Endothelial cell of umbilical vein (primary cell): ENCODE data around the gene NMD3. TPM values are rescaled to one million over a fixed set of nuclear protein-coding genes. Genes with fewer than 3 reads are reported as not detected.

Experiments used
- BruUV-seq: library from RNA; stranded (reverse); fragments of 400-500 nt; replicated peaks from 2 replicates; lab custom pipeline; 2021; lab: Mats Ljungman, UMichigan
- CTCF ChIA-PET: fragments of 300-600, 350-600 bp; sonication (Branson Sonifier 250); formaldehyde crosslinking; loops from one replicate; lab custom pipeline; 2021; ENCODE audit warnings: antibody characterized with exemption, inconsistent platforms; lab: Charles Lee
- POLR2A ChIA-PET: fragments of 300-600, 350-600 bp; sonication (Branson Sonifier 250); formaldehyde crosslinking; loops from one replicate; lab custom pipeline; 2021; ENCODE audit warnings: antibody characterized with exemption, inconsistent platforms; lab: Charles Lee
- DNase-seq: peaks from one replicate; pipeline ENCODE4 v3.0.0-alpha.2; 2011; ENCODE audit warnings: low read depth, low spot score
- FAIRE-seq: peaks from 2 replicates; lab custom pipeline; 2011; peaks lifted over from hg19 to GRCh38; lab: Jason Lieb, UNC
- H2AFZ ChIP-seq: 2 replicates; pipeline ENCODE4 v1.6.0; 2012; ENCODE audit warnings: low read depth, low read length, control low read depth, inconsistent platforms
- H3K27ac ChIP-seq: 2 replicates; pipeline ENCODE4 v1.5.1; 2011; ENCODE audit warnings: low read depth, mild to moderate bottlenecking, control low read depth, low read length, moderate library complexity; ENCODE audit not compliant: insufficient read depth
- H3K27me3 ChIP-seq, 2 experiments: 2 replicates each; pipeline versions ENCODE4 v1.6.0 to v1.6.1; 2011; ENCODE audit warnings: low read length in 2 of 2, mixed read lengths in 1 of 2; ENCODE audit not compliant: control insufficient read depth in 2 of 2, insufficient read depth in 2 of 2
- H3K36me3 ChIP-seq, 2 experiments: 2 replicates in 1 of 2; 3 replicates in 1 of 2; pipeline ENCODE4 v1.5.1; 2011; ENCODE audit warnings: low read length in 2 of 2, mild to moderate bottlenecking in 1 of 2, moderate library complexity in 1 of 2; ENCODE audit not compliant: control insufficient read depth in 2 of 2, insufficient read depth in 2 of 2; ENCODE audit errors: extremely low read depth in 1 of 2
- H3K4me1 ChIP-seq: 3 replicates; pipeline ENCODE4 v1.5.1; 2011; ENCODE audit warnings: mild to moderate bottlenecking, low read length; ENCODE audit not compliant: control insufficient read depth, insufficient read depth; ENCODE audit errors: extremely low read depth
- H3K4me2 ChIP-seq: 2 replicates; pipeline ENCODE4 v1.6.1; 2011; ENCODE audit warnings: low read length, control low read depth, mixed read lengths; ENCODE audit not compliant: insufficient read depth
- H3K4me3 ChIP-seq, 3 experiments: fragments of 200-600 bp in 1 of 3; sonication (generic), shearing (Covaris generic) in 1 of 3; replicated peaks in 1 of 3; 2 replicates each; pipeline ENCODE4 v1.5.1; 2011 to 2016; ENCODE audit warnings: control low read depth in 3 of 3, low read length in 3 of 3, mild to moderate bottlenecking in 2 of 3, inconsistent platforms in 1 of 3, low read depth in 1 of 3, moderate library complexity in 1 of 3; ENCODE audit not compliant: insufficient read depth in 1 of 3
- H3K79me2 ChIP-seq: 2 replicates; pipeline ENCODE4 v1.6.0; 2012; ENCODE audit warnings: low read length, inconsistent platforms; ENCODE audit not compliant: control insufficient read depth, insufficient read depth
- H3K9ac ChIP-seq: replicated peaks from 2 replicates; pipeline ENCODE3; 2011; ENCODE audit warnings: low read length, control low read depth; ENCODE audit not compliant: insufficient read depth; ENCODE audit errors: extremely low read depth
- H3K9me1 ChIP-seq: replicated peaks from 3 replicates; pipeline ENCODE4 v1.6.0; 2011; ENCODE audit warnings: mild to moderate bottlenecking, low read length; ENCODE audit not compliant: control insufficient read depth, insufficient read depth; ENCODE audit errors: extremely low read depth
- H3K9me3 ChIP-seq: replicated peaks from 2 replicates; pipeline ENCODE4 v1.5.1; 2012; ENCODE audit warnings: low read length, inconsistent platforms; ENCODE audit not compliant: control insufficient read depth, insufficient read depth
- H4K20me1 ChIP-seq: replicated peaks from 2 replicates; pipeline ENCODE3; 2011; ENCODE audit warnings: mild to moderate bottlenecking, low read length; ENCODE audit not compliant: control insufficient read depth, insufficient read depth; ENCODE audit errors: extremely low read depth
- CTCF ChIP-seq, 2 donors: IDR thresholded peaks; 1 replicate in 1 of 2; 2 replicates in 1 of 2; pipeline ENCODE4 v1.5.1; 2011; ENCODE audit warnings: low read length in 2 of 2, mild to moderate bottlenecking in 2 of 2, moderate library complexity in 2 of 2, control low read depth in 1 of 2, inconsistent platforms in 1 of 2, low read depth in 1 of 2; ENCODE audit not compliant: insufficient read depth in 1 of 2; ENCODE audit errors: extremely low read depth in 1 of 2
- EZH2 ChIP-seq: IDR thresholded peaks from 2 replicates; pipeline ENCODE4 v1.6.1; 2012; ENCODE audit warnings: borderline replicate concordance, low read depth, mild to moderate bottlenecking, moderate library complexity, low read length, inconsistent platforms; ENCODE audit not compliant: severe bottlenecking
- FOS ChIP-seq: IDR thresholded peaks from 2 replicates; pipeline ENCODE4 v1.6.1; 2011; ENCODE audit warnings: mild to moderate bottlenecking, low read length, moderate library complexity, borderline replicate concordance; ENCODE audit not compliant: insufficient read depth
- GATA2 ChIP-seq: IDR thresholded peaks from 2 replicates; pipeline ENCODE4 v1.7.0; 2011; ENCODE audit warnings: low read depth, mild to moderate bottlenecking, moderate library complexity, mixed read lengths, low read length; ENCODE audit not compliant: insufficient read length, insufficient read depth
- JUN ChIP-seq: IDR thresholded peaks from 2 replicates; pipeline ENCODE4 v1.6.1; 2011; ENCODE audit warnings: borderline replicate concordance, low read depth; ENCODE audit not compliant: insufficient read length, insufficient read depth
- MAX ChIP-seq: IDR thresholded peaks from 2 replicates; pipeline ENCODE4 v1.6.1; 2011; ENCODE audit not compliant: insufficient read depth, insufficient read length
- MYC ChIP-seq: IDR thresholded peaks from one replicate; pipeline ENCODE4 v1.6.1; 2011; ENCODE audit warnings: mild to moderate bottlenecking, low read depth, low read length
- POLR2A ChIP-seq: IDR thresholded peaks from 2 replicates; pipeline ENCODE4 v1.6.1; 2012; ENCODE audit warnings: low read depth, mild to moderate bottlenecking, control low read depth, low read length
- POLR2AphosphoS5 ChIP-seq: IDR thresholded peaks from 2 replicates; pipeline ENCODE4 v1.6.1; 2012; ENCODE audit warnings: low read depth, mild to moderate bottlenecking, control low read depth, low read length, moderate library complexity; ENCODE audit not compliant: insufficient read depth
- dilution Hi-C: fragments of 300-500 bp; cut with MboI; formaldehyde crosslinking; loops from one replicate; pipeline ENCODE4 v1.15.0; 2019; ENCODE audit warnings: low sequenced_read_pairs; ENCODE audit not compliant: extremely low pct_ligation_motif_present
- intact Hi-C: fragments of 100-400 bp; cut with micrococcal nuclease; formaldehyde crosslinking; loops from one replicate; pipeline ENCODE4 v1.10.0; 2022
- polyA plus RNA-seq, 4 experiments: library from polyadenylated mRNA; depleted of rRNA in 3 of 4; stranded (reverse) in 3 of 4; unstranded in 1 of 4; fragments of >200 nt; gene quantifications; 2 replicates each; pipeline versions ENCODE4 v1.2.1 to v1.2.3, GENCODE V29; 2011 to 2012; ENCODE audit warnings: missing spikeins in 1 of 4
- total RNA-seq: library from RNA; stranded (reverse); gene quantifications from 2 replicates; pipeline ENCODE4 v1.2.3, GENCODE V29; 2021

Gene NMD3
- total and polyA plus RNA-seq, 2 donors (not counting 3 experiments of a cell fraction or from before 2014, with no cell fraction given), result 14.2 to 53.8 TPM

GRCh38 chr3:161222662-161223061, 1.6 kb downstream of the NMD3 start:
- H3K9me3 ChIP-seq, result no peaks in the 10 kb centered on the region
- peak overlapping the region; percentile 30 for H3K27ac ChIP-seq
- ChIA-PET POLR2A (no interaction called here), CTCF (interaction anchor here (1.2 to 2.6 kb wide), 5 partner anchors 16 to 266 kb away, joined by 3 to 11 read pairs (median 6); no protein-coding TSS in a partner anchor)
- peak overlapping the region; percentile 99 for H3K4me2 ChIP-seq
- no peak overlapping the region for H2AFZ ChIP-seq
- H3K4me3 ChIP-seq, result peak overlapping the region; percentile 68 to 96 (median 94)
- no peak for FAIRE-seq
- BruUV-seq, result TSS peak; percentile 32
- peak overlapping the region; percentile 99 for H3K9ac ChIP-seq
- H4K20me1 ChIP-seq, result peaks cover 7% of the 10 kb centered on the region
- peaks cover 0 to 9% of the 10 kb centered on the region in 2 experiments for H3K36me3 ChIP-seq
- dilution Hi-C loops (no loop called here), intact Hi-C loops (loop anchor here (2.0 to 5.0 kb wide), 6 partner anchors 94 to 525 kb away; no protein-coding TSS in a partner anchor)
- DNase-seq, result peak; percentile 33
- TF ChIP-seq POLR2AphosphoS5 (no peak), MAX (no peak), GATA2 (no peak), FOS (no peak), JUN (no peak), MYC (no peak), CTCF (IDR thresholded peaks at IDR 0.05; ENCODE audit: extremely low read depth in 1 of 2, insufficient read depth in 1 of 2, low read depth in 1 of 2, low read length in 2 of 2) (no peak), EZH2 (no peak), POLR2A (no peak)
- no peaks in the 10 kb centered on the region for H3K9me1 ChIP-seq
- no peaks in the 10 kb centered on the region for H3K27me3 ChIP-seq
- peaks cover 27% of the 10 kb centered on the region for H3K4me1 ChIP-seq
- peaks cover 61% of the 10 kb centered on the region for H3K79me2 ChIP-seq
